ENCODE measurements around the gene CLPTM1. TPM values are rescaled to one million over a fixed set of nuclear protein-coding genes. Genes with fewer than 3 reads are reported as not detected.

Gene CLPTM1
- total RNA-seq, 1 experiment from 2014 or later: 82.0 TPM

- Histone ChIP-seq H2BK15ac (ENCODE audit: low read depth, low read length) (no peak overlapping the region), H3K79me2 (ENCODE audit: insufficient read depth, low read length) (no peaks in the 10 kb centered on the region), H3T11ph (ENCODE audit: low read length) (no peak overlapping the region), H3K56ac (ENCODE audit: insufficient read length, low read depth, low read length) (no peak overlapping the region), H4K5ac (ENCODE audit: insufficient read length, low read depth, low read length) (no peak overlapping the region), H3K23ac (ENCODE audit: insufficient read length, low read depth, low read length) (no peak overlapping the region), H2BK12ac (ENCODE audit: insufficient read length, low read depth, low read length) (no peak overlapping the region), H3K27me3 (ENCODE audit: insufficient read depth, low read length) (no peaks in the 10 kb centered on the region), H4K8ac (replicated peaks; ENCODE audit: insufficient read length, low read depth, low read length) (no peak overlapping the region), H3K14ac (ENCODE audit: insufficient read depth, low read length) (no peak overlapping the region), H2BK20ac (ENCODE audit: low read depth, low read length, poor library complexity, severe bottlenecking) (no peak overlapping the region), H2BK5ac (ENCODE audit: insufficient read length, low read length) (no peak overlapping the region), H3K4me1 (ENCODE audit: insufficient read depth, low read length) (no peaks in the 10 kb centered on the region), H3K9me3 (ENCODE audit: control insufficient read depth, low read depth, low read length) (no peaks in the 10 kb centered on the region), H2BK120ac (ENCODE audit: low read depth, low read length, poor library complexity, severe bottlenecking) (no peak overlapping the region), H4K20me1 (ENCODE audit: control insufficient read depth, insufficient read depth, insufficient read length) (no peaks in the 10 kb centered on the region), H3K9ac (ENCODE audit: extremely low read depth, insufficient read length, low read length) (no peak overlapping the region), H2AFZ (ENCODE audit: low read length) (no peak overlapping the region), H3K18ac (ENCODE audit: insufficient read length, low read depth, low read length) (no peak overlapping the region), H2AK5ac (ENCODE audit: insufficient read length, low read length) (no peak overlapping the region), H3K4ac (ENCODE audit: low read depth, low read length) (no peak overlapping the region), H3K27ac (ENCODE audit: insufficient read length, low read depth, low read length) (no peak overlapping the region), H3K23me2 (ENCODE audit: insufficient read length, low read depth, low read length, poor library complexity, severe bottlenecking) (no peaks in the 10 kb centered on the region), H3K4me2 (ENCODE audit: insufficient read depth, insufficient read length, low read length) (no peak overlapping the region), H4K91ac (ENCODE audit: insufficient read length, low read depth, low read length) (no peak overlapping the region), H3K79me1 (ENCODE audit: insufficient read depth, low read depth, low read length, poor library complexity, severe bottlenecking) (no peaks in the 10 kb centered on the region)
- 0 out of 4 replicates have a peak, but pooled peaks cover 0 to 2% of the 10 kb centered on the region in 2 experiments for H3K4me1 Mint-ChIP-seq
- peaks cover 0 to 3% (median 2%) of the 10 kb centered on the region in 3 experiments; a peak in 2 of 7 replicates for H3K36me3 Mint-ChIP-seq (ENCODE audit: insufficient read depth in 1 of 3, low read depth in 3 of 3)
- no peak overlapping the region for H3K27ac Mint-ChIP-seq
- no CpG with 5 or more reads among the region's 42 CpGs for WGBS (ENCODE audit: extremely low coverage, insufficient read length, low lambda C conversion rate)
- no peak for DNase-seq
- H3K27me3 Mint-ChIP-seq (ENCODE audit: low read depth): no peaks in the 10 kb centered on the region
- no peak overlapping the region for H3K4me3 Mint-ChIP-seq
- no peak for TF ChIP-seq CTCF (conservative IDR thresholded peaks at IDR 0.05)
- no peaks in the 10 kb centered on the region for H3K9me3 Mint-ChIP-seq
Measured at GRCh38 chr19:45011959-45012358, 56.8 kb downstream of the CLPTM1 start.
